OCI-LY1 (cell line): ENCODE data around the gene FMNL1.

ENCODE experiments used
- CTCF ChIP-seq: fragments of 200-600 bp; sonication (generic), shearing (Covaris generic); IDR thresholded peaks from 2 replicates; pipeline ENCODE4 v1.5.1; 2017; ENCODE audit warnings: mild to moderate bottlenecking, antibody characterized with exemption, low read length, moderate library complexity, mixed read lengths
- EZH2 ChIP-seq: fragments of 200-600 bp; sonication (generic), shearing (Covaris generic); IDR thresholded peaks from 2 replicates; pipeline ENCODE4 v1.8.0; 2017; ENCODE audit warnings: borderline replicate concordance, mixed run types, mild to moderate bottlenecking, antibody characterized with exemption, low read length, moderate library complexity, mixed read lengths

GRCh38 chr17:45227926-45228762 is 6.5 kb downstream of the FMNL1 start:
- TF ChIP-seq CTCF, result no peak
- no peak for TF ChIP-seq EZH2
